Neutrophil (primary cell): Measurements from ENCODE around the gene USHBP1.

ENCODE experiments used
- H3K27ac ChIP-seq: fragments of 200-600 bp; sonication (generic); 2 replicates; pipeline ENCODE4 v1.5.1; 2016; ENCODE audit warnings: mild to moderate bottlenecking, moderate library complexity
- H3K27me3 ChIP-seq: fragments of 200-600 bp; sonication (generic); 2 replicates; pipeline ENCODE4 v1.6.0; 2016; ENCODE audit warnings: mild to moderate bottlenecking
- H3K36me3 ChIP-seq: fragments of 200-600 bp; sonication (generic); 2 replicates; pipeline ENCODE4 v1.5.1; 2017
- H3K4me1 ChIP-seq, 2 experiments: fragments of 200-600 bp in 1 of 2; sonication (generic) in 1 of 2; 1 replicate in 1 of 2; 2 replicates in 1 of 2; pipeline versions ENCODE4 v1.5.1 to v1.6.1; 2013 to 2016; ENCODE audit warnings: low read depth in 1 of 2, low read length in 1 of 2, mild to moderate bottlenecking in 1 of 2, moderate library complexity in 1 of 2; ENCODE audit not compliant: control insufficient read depth in 1 of 2, insufficient read depth in 1 of 2
- H3K4me3 ChIP-seq, 2 experiments: fragments of 200-600 bp in 1 of 2; sonication (generic) in 1 of 2; 1 replicate in 1 of 2; 2 replicates in 1 of 2; pipeline ENCODE4 v1.5.1; 2013 to 2016; ENCODE audit warnings: low read depth in 1 of 2, low read length in 1 of 2, mild to moderate bottlenecking in 1 of 2, moderate library complexity in 1 of 2
- H3K9me3 ChIP-seq: fragments of 200-600 bp; sonication (generic); 2 replicates; pipeline ENCODE4 v1.5.1; 2016
- CTCF ChIP-seq: fragments of 200-600 bp; sonication (generic); IDR thresholded peaks from 2 replicates; pipeline ENCODE4 v1.5.1; 2016; ENCODE audit warnings: antibody characterized with exemption

The USHBP1 gene

GRCh38 chr19:17305216-17305516 lies 40.6 kb upstream of the USHBP1 start:
- H3K4me3 ChIP-seq, result peak overlapping the region; percentile 73 to 93
- peaks cover 50 to 52% of the 10 kb centered on the region in 2 experiments for H3K4me1 ChIP-seq
- peak overlapping the region; percentile 85 for H3K27ac ChIP-seq
- no peaks in the 10 kb centered on the region for H3K9me3 ChIP-seq
- TF ChIP-seq CTCF, result no peak
- H3K27me3 ChIP-seq, result no peaks in the 10 kb centered on the region
- no peaks in the 10 kb centered on the region for H3K36me3 ChIP-seq

GRCh38 chr19:17304386-17305215 lies 40.1 kb upstream of the USHBP1 start:
- Histone ChIP-seq H3K9me3 (no peaks in the 10 kb centered on the region), H3K36me3 (no peaks in the 10 kb centered on the region), H3K27me3 (no peaks in the 10 kb centered on the region), H3K27ac (peak overlapping the region; percentile 85), H3K4me1 (peaks cover 44 to 47% of the 10 kb centered on the region in 2 experiments), H3K4me3 (peak overlapping the region; percentile 73 to 93)
- TF ChIP-seq CTCF, result no peak

GRCh38 chr19:17303940-17304267 lies 39.4 kb upstream of the USHBP1 start:
- Histone ChIP-seq H3K4me1 (peaks cover 42 to 43% of the 10 kb centered on the region in 2 experiments), H3K9me3 (no peaks in the 10 kb centered on the region), H3K4me3 (no peak overlapping the region), H3K36me3 (no peaks in the 10 kb centered on the region), H3K27ac (no peak overlapping the region), H3K27me3 (no peaks in the 10 kb centered on the region)
- TF ChIP-seq CTCF, result no peak

GRCh38 chr19:17303167-17303939 lies 38.8 kb upstream of the USHBP1 start, which contains the start of gene ABHD8:
TSS of gene ABHD8 (minus strand) at chr19:17303425. CDS start at chr19:17301616, 1,809 bp downstream.
- no peaks in the 10 kb centered on the region for H3K36me3 ChIP-seq
- peak within 1 kb of the TSS; percentile 72 for H3K27ac ChIP-seq
- peak; percentile 96 for TF ChIP-seq CTCF
- H3K4me3 ChIP-seq, result peak within 1 kb of the TSS; percentile 75 to 91
- peaks cover 42 to 43% of the 10 kb centered on the region in 2 experiments for H3K4me1 ChIP-seq
- H3K9me3 ChIP-seq, result no peaks in the 10 kb centered on the region
- no peaks in the 10 kb centered on the region for H3K27me3 ChIP-seq

- Histone ChIP-seq H3K27me3 (no peaks in the 10 kb centered on the region), H3K36me3 (no peaks in the 10 kb centered on the region), H3K9me3 (no peaks in the 10 kb centered on the region), H3K27ac (peak overlapping the region; percentile 72), H3K4me3 (peak overlapping the region; percentile 75 to 91), H3K4me1 (peaks cover 42 to 43% of the 10 kb centered on the region in 2 experiments)
- no peak for TF ChIP-seq CTCF
Measured at GRCh38 chr19:17302391-17303166, 38.0 kb upstream of the USHBP1 start.
